Spinal cord (tissue), 10 donors: Measurements from ENCODE around the gene PHLDB2. TPM values are rescaled to one million over a fixed set of nuclear protein-coding genes. Genes with fewer than 3 reads are reported as not detected.

Experiments used
- DNase-seq, 6 donors: peaks; one replicate each; pipeline versions ENCODE4 v3.0.0 to v3.0.0-alpha.2; 2013 to 2015; ENCODE audit warnings: low spot score in 6 of 6, low read depth in 4 of 6
- H3K27ac ChIP-seq: one replicate; pipeline ENCODE4 v1.5.1; 2013; ENCODE audit warnings: low read depth, low read length, control low read depth
- H3K27me3 ChIP-seq: one replicate; pipeline ENCODE4 v1.6.1; 2013; ENCODE audit warnings: low read length; ENCODE audit not compliant: control insufficient read depth, insufficient read depth
- H3K36me3 ChIP-seq: one replicate; pipeline ENCODE4 v1.6.1; 2013; ENCODE audit warnings: low read length; ENCODE audit not compliant: control insufficient read depth, insufficient read depth
- H3K4me1 ChIP-seq: one replicate; pipeline ENCODE4 v1.6.1; 2013; ENCODE audit warnings: low read length; ENCODE audit not compliant: control insufficient read depth, insufficient read depth
- H3K4me3 ChIP-seq: one replicate; pipeline ENCODE4 v1.5.1; 2013; ENCODE audit warnings: low read depth, low read length, control low read depth
- H3K9me3 ChIP-seq: one replicate; pipeline ENCODE4 v1.6.1; 2013; ENCODE audit warnings: low read length; ENCODE audit not compliant: control insufficient read depth, insufficient read depth
- WGBS: methylation state at CpG from one replicate; pipeline ENCODE4 v1.1.5; 2013; ENCODE audit warnings: missing lambda C conversion rate; ENCODE audit not compliant: insufficient coverage; 5-methylcytosine and 5-hydroxymethylcytosine counted together
- polyA plus RNA-seq, 2 donors: library from polyadenylated mRNA; unstranded; fragments of 120-200 nt; gene quantifications; one replicate each; pipeline ENCODE4 v1.2.1, GENCODE V29; 2013; ENCODE audit not compliant: insufficient read length in 2 of 2
- total RNA-seq, 2 donors: library from RNA; depleted of rRNA in 1 of 2; stranded (reverse); fragments of 120-200 nt in 1 of 2; fragments of >200 nt in 1 of 2; gene quantifications; one replicate each; pipeline versions ENCODE4 v1.2.3 to v1.2.4, GENCODE V29; 2013 to 2014
- donor health status: healthy.

Gene PHLDB2
- total and polyA plus RNA-seq, 4 donors, result 8.0 to 130 (median 31.0) TPM

DNA sequence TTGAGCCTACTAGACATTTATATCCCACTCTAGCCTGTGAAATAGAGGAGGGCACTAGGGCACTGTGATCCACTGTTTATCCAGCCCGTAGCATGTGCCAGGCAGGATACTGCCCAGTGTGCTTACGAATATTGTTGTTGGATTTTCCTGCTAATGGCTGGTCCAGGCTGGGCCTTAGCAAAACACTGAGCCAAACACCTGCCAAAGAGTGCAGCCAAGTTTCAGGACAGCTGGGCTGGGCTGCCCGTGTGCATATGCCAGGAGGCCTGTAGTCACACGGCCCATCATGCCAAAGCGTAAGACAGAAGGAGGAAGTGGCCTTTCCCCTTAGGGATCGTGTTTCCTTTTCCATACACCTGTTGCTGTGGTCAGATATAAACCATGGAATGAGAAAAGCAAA, 65.2 kb downstream of the PHLDB2 start:
- Histone ChIP-seq H3K27ac (no peak overlapping the region), H3K27me3 (no peaks in the 10 kb centered on the region), H3K4me3 (no peak overlapping the region), H3K4me1 (no peaks in the 10 kb centered on the region), H3K36me3 (no peaks in the 10 kb centered on the region), H3K9me3 (no peaks in the 10 kb centered on the region)
- 38% methylated on average over 5 of the region's 6 CpGs for WGBS
- peak in 2 of 6 donors; percentile 38 to 46 for DNase-seq

DNA sequence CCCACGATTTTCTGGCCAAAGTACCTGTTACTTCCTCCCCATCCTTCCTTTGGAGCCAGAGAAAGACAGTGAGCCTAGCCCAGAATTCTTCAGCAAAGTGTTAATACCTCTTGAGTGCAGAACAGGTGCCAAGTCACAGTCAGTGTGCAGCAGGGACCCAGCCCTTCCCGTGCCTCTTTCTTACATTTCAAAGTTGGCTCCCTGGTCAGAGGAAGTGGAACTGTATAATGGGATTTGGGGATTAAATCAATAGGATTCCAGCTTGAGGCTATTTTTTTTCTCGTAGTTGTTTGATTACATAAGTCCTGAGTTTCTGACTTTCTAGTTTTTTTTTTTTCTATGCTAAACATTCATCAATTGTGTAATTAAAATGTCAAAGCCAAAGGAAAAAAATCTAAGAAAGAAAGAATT, 67.2 kb downstream of the PHLDB2 start:
- no peaks in the 10 kb centered on the region for H3K27me3 ChIP-seq
- no peaks in the 10 kb centered on the region for H3K4me1 ChIP-seq
- H3K4me3 ChIP-seq, result no peak overlapping the region
- no peaks in the 10 kb centered on the region for H3K36me3 ChIP-seq
- WGBS, result 70% methylated on average over 1 of the region's 3 CpGs
- no peak overlapping the region for H3K27ac ChIP-seq
- DNase-seq, result peak in 1 of 6 donors; percentile 40
- no peaks in the 10 kb centered on the region for H3K9me3 ChIP-seq

DNA sequence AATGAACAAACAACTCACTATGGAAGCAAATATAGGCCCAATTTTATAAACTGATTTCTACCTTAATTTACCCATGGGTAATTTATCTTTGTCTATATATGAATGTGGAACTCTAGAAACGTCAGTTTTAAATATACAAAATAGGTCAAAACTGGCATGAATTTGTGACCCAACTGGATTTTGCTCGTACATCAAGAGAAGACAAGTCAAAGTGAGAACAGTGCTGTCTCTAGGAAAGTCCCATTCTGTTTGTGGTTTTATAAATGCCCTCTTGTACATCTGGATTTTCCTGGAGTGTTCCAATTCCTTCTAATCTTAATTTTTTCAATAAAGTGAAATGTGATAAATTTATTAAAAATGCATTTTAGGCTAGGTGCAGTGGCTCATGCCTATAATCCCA, 69.5 kb downstream of the PHLDB2 start:
- Histone ChIP-seq H3K36me3 (no peaks in the 10 kb centered on the region), H3K27ac (no peak overlapping the region), H3K27me3 (no peaks in the 10 kb centered on the region), H3K4me1 (no peaks in the 10 kb centered on the region), H3K9me3 (no peaks in the 10 kb centered on the region), H3K4me3 (no peak overlapping the region)
- DNase-seq, result no peak
- no CpG with 5 or more reads among the region's 2 CpGs for WGBS

DNA sequence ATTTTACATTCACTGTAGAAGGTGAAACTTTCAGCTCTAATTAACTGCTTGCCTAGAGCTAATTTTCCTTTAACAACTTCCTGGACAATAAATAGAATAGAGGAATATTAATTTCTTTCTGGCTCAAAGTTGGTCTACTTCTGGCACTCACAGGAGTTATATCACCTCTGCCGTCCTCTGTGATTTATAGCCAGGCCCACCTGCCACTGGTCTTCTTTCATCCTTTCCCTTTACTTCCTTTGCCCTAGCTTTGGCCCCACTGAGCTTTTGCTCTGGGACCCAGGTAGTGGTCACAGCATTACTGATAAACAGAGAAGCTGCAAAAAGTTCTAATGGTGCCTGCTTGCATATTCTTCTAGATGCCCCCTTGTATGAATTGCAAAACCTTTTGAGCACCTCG, 70.4 kb downstream of the PHLDB2 start:
- Histone ChIP-seq H3K4me1 (no peaks in the 10 kb centered on the region), H3K27ac (no peak overlapping the region), H3K9me3 (no peaks in the 10 kb centered on the region), H3K36me3 (no peaks in the 10 kb centered on the region), H3K4me3 (no peak overlapping the region), H3K27me3 (no peaks in the 10 kb centered on the region)
- no peak for DNase-seq
- WGBS, result 88% methylated on average over 1 of the region's 2 CpGs

DNA sequence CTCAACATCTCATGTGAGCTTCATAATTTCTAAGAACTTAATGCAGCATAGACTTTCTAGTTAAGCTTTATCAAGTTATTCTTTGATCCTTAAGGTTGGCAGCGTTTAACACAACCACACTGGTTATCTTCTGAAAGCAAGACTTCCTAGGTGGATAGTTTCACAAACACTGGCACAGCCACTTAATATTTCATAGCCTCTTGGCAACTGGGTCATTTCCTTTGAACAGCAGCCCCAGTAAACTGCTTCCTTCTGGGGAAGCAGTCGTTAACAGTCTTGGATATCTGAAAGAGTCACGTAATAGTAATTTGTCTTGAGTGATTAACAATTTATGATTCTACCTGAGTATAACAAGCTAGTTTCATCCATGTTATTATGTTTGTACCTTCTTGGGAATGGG, 73.9 kb downstream of the PHLDB2 start:
- no peaks in the 10 kb centered on the region for H3K27me3 ChIP-seq
- no peak overlapping the region for H3K27ac ChIP-seq
- H3K4me1 ChIP-seq, result no peaks in the 10 kb centered on the region
- H3K9me3 ChIP-seq, result no peaks in the 10 kb centered on the region
- DNase-seq, result no peak
- 89% methylated on average over 1 of the region's 3 CpGs for WGBS
- no peaks in the 10 kb centered on the region for H3K36me3 ChIP-seq
- H3K4me3 ChIP-seq, result no peak overlapping the region

DNA sequence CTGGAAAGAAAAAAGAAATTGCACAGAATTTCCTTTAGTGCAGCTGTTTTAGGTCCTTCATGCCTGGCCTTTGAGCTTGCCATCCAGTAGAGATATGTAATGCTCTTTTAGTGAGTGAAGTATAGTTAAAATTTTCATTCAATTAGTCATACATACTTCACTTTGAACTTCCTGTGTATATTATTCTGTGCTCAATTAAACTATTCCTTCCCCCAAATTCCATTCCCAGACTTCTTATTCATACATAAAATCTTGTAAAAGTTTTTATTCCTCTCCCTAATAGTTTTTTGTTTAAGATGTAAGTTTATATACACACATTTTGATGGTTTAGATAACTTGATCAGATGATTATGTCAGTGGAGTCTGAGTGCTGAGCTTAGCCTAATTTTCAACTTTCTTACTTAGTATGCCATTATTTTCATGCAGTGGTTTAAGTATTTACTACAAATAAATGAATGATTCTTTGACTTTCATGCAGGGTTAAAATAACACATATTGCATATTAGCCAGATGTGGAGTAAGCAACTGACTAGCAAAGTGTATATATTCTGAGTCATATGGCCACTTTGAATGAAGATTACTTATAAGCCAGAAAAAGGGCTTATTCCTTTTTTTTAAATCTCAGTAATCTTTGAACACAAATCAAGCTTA, 77.3 kb downstream of the PHLDB2 start:
- DNase-seq, result no peak
- H3K4me1 ChIP-seq, result no peaks in the 10 kb centered on the region
- no peaks in the 10 kb centered on the region for H3K27me3 ChIP-seq
- no peak overlapping the region for H3K27ac ChIP-seq
- no peaks in the 10 kb centered on the region for H3K36me3 ChIP-seq
- no peaks in the 10 kb centered on the region for H3K9me3 ChIP-seq
- H3K4me3 ChIP-seq, result no peak overlapping the region

DNA sequence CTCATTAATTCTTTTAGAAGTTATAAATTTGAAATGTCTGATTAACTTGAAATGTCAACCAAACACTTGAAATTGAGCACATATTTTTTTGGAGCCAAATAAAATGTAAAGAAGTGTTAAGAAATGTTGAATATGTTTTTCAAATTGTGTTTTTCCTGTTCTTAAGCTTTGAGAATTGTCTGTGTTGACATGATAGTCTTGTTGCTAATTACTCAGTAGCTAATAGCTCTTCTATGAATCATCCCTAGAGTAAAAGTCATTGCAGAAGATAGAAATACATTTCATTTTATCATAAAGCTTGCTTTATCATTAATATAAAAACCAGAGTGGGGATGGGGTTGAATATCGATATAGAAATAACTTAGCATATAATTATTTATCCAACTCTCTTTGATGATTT, 77.9 kb downstream of the PHLDB2 start:
- H3K4me3 ChIP-seq, result no peak overlapping the region
- H3K9me3 ChIP-seq, result no peaks in the 10 kb centered on the region
- WGBS, result no CpG with 5 or more reads among the region's 1 CpG
- no peaks in the 10 kb centered on the region for H3K4me1 ChIP-seq
- H3K27ac ChIP-seq, result no peak overlapping the region
- H3K27me3 ChIP-seq, result no peaks in the 10 kb centered on the region
- DNase-seq, result no peak
- no peaks in the 10 kb centered on the region for H3K36me3 ChIP-seq

DNA sequence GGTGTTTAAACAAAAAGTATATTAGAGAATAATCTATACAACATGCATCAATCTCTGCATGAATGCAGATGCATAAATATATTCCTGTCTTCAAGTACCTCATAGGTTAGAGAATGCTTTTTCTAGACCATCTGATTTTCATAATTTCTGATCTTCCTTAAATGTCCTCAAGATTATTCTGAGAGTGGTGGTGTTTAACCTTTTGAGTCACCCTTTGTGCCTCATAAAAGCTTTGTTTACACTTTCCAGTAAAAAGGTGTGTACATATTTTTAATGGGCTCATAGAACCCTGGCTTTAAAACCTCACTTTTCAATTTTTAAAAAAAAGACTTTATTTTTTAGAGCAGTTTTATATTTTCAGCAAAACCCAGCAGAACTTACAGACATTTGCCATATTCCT, 78.8 kb downstream of the PHLDB2 start:
- H3K36me3 ChIP-seq, result no peaks in the 10 kb centered on the region
- H3K27me3 ChIP-seq, result no peaks in the 10 kb centered on the region
- no peak for DNase-seq
- H3K27ac ChIP-seq, result no peak overlapping the region
- no peaks in the 10 kb centered on the region for H3K4me1 ChIP-seq
- no peaks in the 10 kb centered on the region for H3K9me3 ChIP-seq
- H3K4me3 ChIP-seq, result no peak overlapping the region

DNA sequence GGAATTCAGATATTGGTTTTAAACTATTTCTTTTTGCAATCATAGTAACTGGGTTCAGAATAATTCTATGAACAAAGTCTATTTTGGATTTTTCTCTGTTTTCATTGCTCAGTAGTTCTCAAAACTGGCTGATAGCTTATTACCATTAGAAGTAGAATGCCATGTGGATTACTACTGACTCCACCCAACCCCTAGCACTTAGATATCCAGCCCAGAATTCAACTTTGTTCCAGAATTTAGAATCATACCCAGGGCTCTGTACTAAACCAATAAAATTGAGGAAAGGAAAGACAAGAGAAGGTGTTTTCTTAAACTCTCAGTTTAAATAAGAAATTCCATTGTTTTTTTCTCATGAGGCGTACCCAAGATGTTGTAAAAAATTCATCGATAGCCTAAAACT, 80.8 kb downstream of the PHLDB2 start:
- H3K4me1 ChIP-seq, result no peaks in the 10 kb centered on the region
- no CpG with 5 or more reads among the region's 2 CpGs for whole genome bisulfite sequencing
- DNase-seq, result no peak
- H3K9me3 ChIP-seq, result no peaks in the 10 kb centered on the region
- H3K27me3 ChIP-seq, result no peaks in the 10 kb centered on the region
- H3K36me3 ChIP-seq, result no peaks in the 10 kb centered on the region
- no peak overlapping the region for H3K27ac ChIP-seq
- no peak overlapping the region for H3K4me3 ChIP-seq

DNA sequence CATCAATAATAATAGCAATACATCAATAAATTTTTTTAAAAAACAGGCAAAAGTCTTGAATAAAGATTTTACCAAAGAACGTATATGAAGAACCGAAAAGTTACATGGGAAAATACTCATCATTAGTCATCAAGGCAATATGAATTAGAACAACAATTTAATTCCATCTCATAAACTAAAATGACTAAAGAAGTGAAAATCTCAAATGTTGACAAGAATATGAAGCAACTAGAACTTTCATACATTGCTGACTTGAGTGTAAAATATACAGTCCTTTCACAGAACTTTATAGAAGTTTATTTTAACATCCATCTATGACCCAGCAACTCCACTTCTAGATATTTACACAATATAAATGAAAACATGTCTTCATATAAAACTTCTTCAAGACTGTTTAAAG, 84.5 kb downstream of the PHLDB2 start:
- no peaks in the 10 kb centered on the region for H3K4me1 ChIP-seq
- no peaks in the 10 kb centered on the region for H3K9me3 ChIP-seq
- no peak for DNase-seq
- no peaks in the 10 kb centered on the region for H3K27me3 ChIP-seq
- H3K36me3 ChIP-seq, result no peaks in the 10 kb centered on the region
- H3K4me3 ChIP-seq, result no peak overlapping the region
- WGBS, result no CpG with 5 or more reads among the region's 2 CpGs
- H3K27ac ChIP-seq, result no peak overlapping the region
